Colonic mucosa (tissue), 4 donors: ENCODE data around the gene SNCG. TPM values are rescaled to one million over a fixed set of nuclear protein-coding genes. Genes with fewer than 3 reads are reported as not detected.

ENCODE experiments used
- DNase-seq: peaks from one replicate; pipeline ENCODE4 v3.0.0-alpha.2; 2020
- H3K27ac ChIP-seq: fragments of 200-600 bp; one replicate; pipeline ENCODE4 v1.8.0; 2021
- H3K27me3 ChIP-seq: fragments of 200-600 bp; one replicate; pipeline ENCODE4 v1.8.0; 2021
- H3K36me3 ChIP-seq: fragments of 200-600 bp; one replicate; pipeline ENCODE4 v1.8.0; 2021
- H3K4me1 ChIP-seq: fragments of 200-600 bp; one replicate; pipeline ENCODE4 v1.8.0; 2021; ENCODE audit warnings: mild to moderate bottlenecking
- H3K4me3 ChIP-seq: fragments of 200-600 bp; one replicate; pipeline ENCODE4 v1.8.0; 2021
- H3K9ac ChIP-seq, 2 donors: one replicate each; pipeline ENCODE4 v1.7.0; 2013; ENCODE audit warnings: control low read depth in 2 of 2, low read depth in 2 of 2, low read length in 2 of 2
- H3K9me3 ChIP-seq: fragments of 200-600 bp; one replicate; pipeline ENCODE4 v1.8.0; 2021
- CTCF ChIP-seq: fragments of 200-600 bp; IDR thresholded peaks from one replicate; pipeline ENCODE4 v1.8.0; 2022; ENCODE audit warnings: antibody characterized with exemption, mild to moderate bottlenecking
- intact Hi-C: fragments of 100-400 bp; cut with DNase I; formaldehyde crosslinking; loops from one replicate; pipeline ENCODE4 v1.14.1; 2022
- total RNA-seq, 2 donors: library from RNA; stranded (reverse); fragmentation: NEBNext Ultra II Directional in 1 of 2; extraction: Animal tissue kit (Norgen Biotek cat#: 25700) in 1 of 2; gene quantifications; one replicate each; pipeline ENCODE4 v1.2.1, GENCODE V29; 2021
- donor health status: healthy.
- donor health status: DM: no; HTN: no; CAD: no.
- donor health status: DM: no; HTN: no; CAD: no.

SNCG gene
- total RNA-seq, 2 donors from 2014 or later = 2.6 to 6.6 TPM

- Histone ChIP-seq H3K4me1 (no peaks in the 10 kb centered on the region), H3K9me3 (no peaks in the 10 kb centered on the region), H3K27ac (no peak overlapping the region), H3K27me3 (no peaks in the 10 kb centered on the region), H3K9ac (peak overlapping the region in 1 of 2 donors; percentile 2), H3K4me3 (no peak overlapping the region), H3K36me3 (no peaks in the 10 kb centered on the region)
- no peak for DNase-seq
- TF ChIP-seq CTCF = no peak
- intact Hi-C loops = loop anchor here (5.0 kb wide), 1 partner anchor 265 kb away; no protein-coding TSS in a partner anchor
Observed at GRCh38 chr10:86956848-86957448, 1.5 kb upstream of the SNCG start.

- Histone ChIP-seq H3K4me1 (no peaks in the 10 kb centered on the region), H3K36me3 (no peaks in the 10 kb centered on the region), H3K4me3 (no peak within 1 kb of the TSS), H3K9ac (peak within 1 kb of the TSS in 1 of 2 donors; percentile 2), H3K27me3 (no peaks in the 10 kb centered on the region), H3K9me3 (no peaks in the 10 kb centered on the region), H3K27ac (no peak within 1 kb of the TSS)
- TF ChIP-seq CTCF = no peak
- DNase-seq = no peak
- intact Hi-C loops = loop anchor here (5.0 kb wide), 1 partner anchor 265 kb away; no protein-coding TSS in a partner anchor
Observed at GRCh38 chr10:86957471-86958115, 806 bp upstream of the SNCG start, which contains the start of gene MMRN2. Gene MMRN2 (minus strand): TSS chr10:86957615. CDS start chr10:86957541, 74 bp downstream.

GRCh38 chr10:86958901-86959736 is 720 bp downstream of the SNCG start:
- no peaks in the 10 kb centered on the region for H3K4me1 ChIP-seq
- H3K27me3 ChIP-seq = no peaks in the 10 kb centered on the region
- H3K9me3 ChIP-seq = no peaks in the 10 kb centered on the region
- H3K36me3 ChIP-seq = no peaks in the 10 kb centered on the region
- peak overlapping the region in 1 of 2 donors; percentile 40 for H3K9ac ChIP-seq
- H3K4me3 ChIP-seq = no peak overlapping the region
- no peak overlapping the region for H3K27ac ChIP-seq
- peak; percentile 34 for DNase-seq
- no peak for TF ChIP-seq CTCF
- intact Hi-C loops = loop anchor here (5.0 kb wide), 1 partner anchor 267 kb away; no protein-coding TSS in a partner anchor

- no peaks in the 10 kb centered on the region for H3K27me3 ChIP-seq
- H3K4me3 ChIP-seq = no peak overlapping the region
- H3K9me3 ChIP-seq = no peaks in the 10 kb centered on the region
- H3K27ac ChIP-seq = no peak overlapping the region
- no peak for TF ChIP-seq CTCF
- H3K9ac ChIP-seq = no peak overlapping the region
- intact Hi-C loops = loop anchor here (5.0 kb wide), 1 partner anchor 267 kb away; no protein-coding TSS in a partner anchor
- H3K4me1 ChIP-seq = no peaks in the 10 kb centered on the region
- no peak for DNase-seq
- H3K36me3 ChIP-seq = no peaks in the 10 kb centered on the region
Observed at GRCh38 chr10:86959737-86960002, 1.3 kb downstream of the SNCG start.

GRCh38 chr10:86960003-86960862 is 1.8 kb downstream of the SNCG start:
- Histone ChIP-seq H3K9me3 (no peaks in the 10 kb centered on the region), H3K27me3 (no peaks in the 10 kb centered on the region), H3K36me3 (no peaks in the 10 kb centered on the region), H3K9ac (no peak overlapping the region), H3K27ac (no peak overlapping the region), H3K4me3 (no peak overlapping the region), H3K4me1 (no peaks in the 10 kb centered on the region)
- TF ChIP-seq CTCF = peak; percentile 94
- intact Hi-C loops = no loop called here
- DNase-seq = peak; percentile 44
